Natural killer cell treated with Interleukin-12 subunit alpha and Interleukin-12 subunit beta and Interleukin-15 and Interleukin-18, amount 100 ng/mL, for 72 hours (primary cell): ENCODE data around the gene NKD2. TPM values are rescaled to one million over a fixed set of nuclear protein-coding genes. Genes with fewer than 3 reads are reported as not detected.

Experiments
- total RNA-seq, 2 donors: library from RNA; stranded (reverse); gene quantifications; one replicate each; pipeline ENCODE4 v1.2.3, GENCODE V29; 2022

The NKD2 gene
- total RNA-seq, 2 donors from 2014 or later: 0.53 TPM; not detected in 1

Other genes starting within 250 kb of the NKD2 start
- 1 to 10 TPM in 1 of 2 donors, not detected in 1; 1.2 TPM for gene ZDHHC11B, start 224.1 kb upstream of the NKD2 start, total RNA-seq
- gene ZDHHC11, start 157.8 kb upstream of the NKD2 start, total RNA-seq: 10 to 100 TPM in 1 of 2 donors, 1 to 10 TPM in 1; 8.1 to 24.5 TPM
- gene BRD9, start 116.0 kb upstream of the NKD2 start, total RNA-seq: 100 to 1,000 TPM in 1 of 2 donors, 10 to 100 TPM in 1; 52.7 to 136 TPM
- gene TRIP13, start 115.9 kb upstream of the NKD2 start, total RNA-seq: 10 to 100 TPM; 17.6 to 30.9 TPM
- 10 to 100 TPM; 13.5 to 21.9 TPM for gene SLC12A7, start 103.3 kb downstream of the NKD2 start, total RNA-seq
- gene SLC6A19, start 192.8 kb downstream of the NKD2 start, total RNA-seq: not detected
- not detected for gene SLC6A18, start 216.6 kb downstream of the NKD2 start, total RNA-seq